Stimulated activated CD8-positive, alpha-beta memory T cell treated with anti-CD3 and anti-CD28 coated beads, Interleukin-12 subunit alpha, Interleukin-12 subunit beta, amount 100 ng/mL, for 1 hour (primary cell): ENCODE results near the gene HSFX1.

ENCODE experiments used
- DNase-seq: peaks from one replicate; pipeline ENCODE4 v3.0.0-alpha.2; 2020; ENCODE audit warnings: low read depth

HSFX1 gene

GRCh38 chrX:149807747-149808458, 34.0 kb downstream of the HSFX1 start:
- DNase-seq: no peak

GRCh38 chrX:149818652-149819051, 44.8 kb downstream of the HSFX1 start:
- DNase-seq: no peak

GRCh38 chrX:149819371-149819770, 45.5 kb downstream of the HSFX1 start:
- no peak for DNase-seq

- no peak for DNase-seq
Observed at GRCh38 chrX:149825424-149825823, 51.6 kb downstream of the HSFX1 start.
